Renal cortex interstitium (tissue), 11 donors: ENCODE data around the gene DCTN2. TPM values are rescaled to one million over a fixed set of nuclear protein-coding genes. Genes with fewer than 3 reads are reported as not detected.

Experiments
- DNase-seq, 11 donors: peaks; one replicate each; pipeline ENCODE4 v3.0.0-alpha.2; 2013; ENCODE audit warnings: low read depth in 9 of 11, low spot score in 4 of 11; ENCODE audit errors: extremely low read depth in 1 of 11
- polyA plus RNA-seq, 3 donors: library from polyadenylated mRNA; unstranded; fragments of 120-200 nt; gene quantifications; one replicate each; pipeline ENCODE4 v1.2.1, GENCODE V29; 2013; ENCODE audit not compliant: insufficient read length in 3 of 3

The DCTN2 gene
- polyA plus RNA-seq, 3 donors = 160 to 172 (median 172) TPM

DNA sequence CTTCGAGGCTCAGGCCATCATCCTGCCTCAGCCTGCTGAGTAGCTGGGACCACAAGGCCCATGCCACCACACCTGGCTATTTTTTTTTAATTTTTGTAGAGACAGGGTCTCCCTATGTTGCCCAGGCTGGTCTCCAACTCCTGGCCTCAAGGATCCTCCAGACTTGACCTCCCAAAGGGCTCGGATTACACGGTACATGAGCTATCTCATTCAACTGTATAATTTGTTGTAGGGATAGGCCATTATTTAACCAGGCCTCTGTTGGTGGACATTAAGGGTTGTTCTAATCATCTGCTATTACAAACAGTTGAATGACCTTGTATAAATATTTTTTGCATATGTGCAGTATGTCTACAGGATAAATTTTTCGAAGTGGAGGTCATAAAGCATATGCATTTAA lies 11.9 kb upstream of the DCTN2 start:
- no peak for DNase-seq

DNA sequence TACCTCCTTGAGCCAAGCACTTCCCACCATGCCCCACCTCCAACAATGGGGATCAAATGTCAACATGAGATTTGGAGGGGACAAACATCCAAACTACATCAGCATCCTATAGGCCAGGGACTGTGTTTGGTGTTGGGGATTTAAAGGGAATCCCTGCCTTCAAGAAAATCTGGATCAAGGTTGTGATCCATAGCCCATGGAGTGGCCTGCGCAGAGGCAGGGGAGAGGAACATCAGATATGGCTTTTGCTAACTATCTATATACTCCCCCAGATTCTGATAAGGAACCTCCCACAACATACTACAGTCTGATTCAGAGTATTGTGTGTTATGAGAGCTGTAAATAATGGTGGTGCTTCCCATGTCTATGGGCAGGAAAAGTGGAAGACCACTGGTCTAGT lies 7.9 kb upstream of the DCTN2 start:
- DNase-seq = no peak

GRCh38 chr12:57554453-57554852 lies 7.5 kb upstream of the DCTN2 start:
- no peak for DNase-seq

- no peak for DNase-seq
Observed at GRCh38 chr12:57553343-57554202, 6.6 kb upstream of the DCTN2 start.

DNA sequence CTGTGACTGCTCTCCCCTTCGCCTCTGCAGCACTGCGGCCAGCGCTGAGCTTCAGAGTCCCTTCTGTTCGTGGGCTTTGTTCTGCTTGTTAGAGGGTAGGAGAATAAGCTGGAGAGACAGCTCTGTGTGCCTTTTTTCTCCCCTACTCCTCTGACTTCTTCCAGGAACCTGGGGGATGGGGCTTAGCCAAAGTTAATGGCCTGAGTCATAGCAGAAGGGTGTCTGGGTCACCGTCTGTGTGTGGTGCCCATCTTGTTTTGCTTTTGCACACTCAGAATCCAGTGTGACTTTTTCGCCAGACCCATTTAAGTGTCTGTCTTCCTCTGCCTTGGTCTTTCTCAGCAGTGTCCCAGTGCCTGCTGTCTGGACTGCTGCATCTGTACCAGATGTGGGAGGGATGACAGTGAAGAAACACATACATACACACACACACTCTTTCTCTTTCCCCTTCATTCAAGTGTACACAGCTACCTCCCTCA lies 5.9 kb upstream of the DCTN2 start:
- DNase-seq = no peak

DNA sequence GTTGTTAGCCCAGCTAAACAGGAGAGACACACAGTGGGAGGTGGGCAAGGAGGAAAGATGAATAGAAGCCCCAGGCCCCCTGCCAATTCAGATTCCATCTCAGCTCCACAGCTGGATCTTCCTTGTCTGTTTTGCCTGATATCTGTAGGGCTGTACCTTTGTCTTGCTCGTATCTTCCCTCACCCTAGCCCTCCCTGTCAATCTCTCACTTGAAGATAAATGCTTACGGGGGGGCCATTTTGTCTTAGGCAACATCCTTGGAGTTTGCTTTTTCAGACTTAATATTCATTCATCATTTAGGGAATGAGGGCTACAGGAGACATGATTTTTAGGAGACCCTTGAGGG lies 5.3 kb upstream of the DCTN2 start:
- no peak for DNase-seq

GRCh38 chr12:57551637-57552305 lies 4.8 kb upstream of the DCTN2 start:
- no peak for DNase-seq

DNA sequence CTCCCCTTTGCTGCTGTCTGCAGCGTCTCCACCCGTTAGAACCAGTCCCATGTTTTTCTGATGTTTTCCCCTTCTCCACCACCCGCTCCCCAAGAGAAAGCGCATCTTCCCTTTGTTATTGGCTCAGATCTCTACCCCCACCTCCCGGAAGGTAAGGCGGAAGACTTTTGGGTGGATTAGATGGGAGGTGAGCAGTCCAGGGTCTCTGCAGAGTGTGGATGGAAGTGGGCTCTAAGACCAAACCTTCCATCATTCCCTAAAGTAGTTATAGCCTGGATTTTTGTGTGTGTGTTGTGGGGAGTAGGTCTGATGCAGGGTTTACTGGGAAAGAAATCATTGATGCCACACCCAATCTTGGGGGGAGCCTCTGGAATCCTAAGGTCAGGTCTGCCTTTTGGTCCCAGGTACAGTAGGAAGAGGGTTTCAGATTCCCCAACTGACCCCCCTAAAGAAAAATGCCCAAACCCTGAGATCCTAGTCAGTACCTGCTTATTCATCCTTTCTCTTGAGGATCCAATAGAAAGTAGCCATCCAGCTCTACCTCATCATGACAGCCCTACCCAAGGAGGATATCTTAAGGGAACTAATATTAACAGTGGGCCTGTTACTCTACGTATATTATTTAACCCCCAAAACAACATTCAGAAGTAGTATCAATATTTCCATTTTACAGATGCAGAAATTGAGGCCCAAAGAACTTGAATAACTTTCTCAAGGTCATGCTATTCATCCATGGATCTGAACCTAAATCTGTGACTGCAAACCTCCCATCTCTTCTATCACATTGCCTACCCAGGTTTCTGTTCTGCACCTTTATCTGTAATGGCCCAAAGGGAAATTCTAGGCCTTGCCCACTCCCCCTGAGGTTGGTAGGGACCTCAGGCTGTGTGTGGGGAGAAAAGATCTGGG lies 3.9 kb upstream of the DCTN2 start:
- DNase-seq = no peak

- DNase-seq = no peak
Observed at GRCh38 chr12:57549909-57550640, 3.1 kb upstream of the DCTN2 start, which contains the start of gene KIF5A. Gene KIF5A (plus strand): TSS chr12:57550044. CDS start chr12:57550272, 228 bp downstream.

DNA sequence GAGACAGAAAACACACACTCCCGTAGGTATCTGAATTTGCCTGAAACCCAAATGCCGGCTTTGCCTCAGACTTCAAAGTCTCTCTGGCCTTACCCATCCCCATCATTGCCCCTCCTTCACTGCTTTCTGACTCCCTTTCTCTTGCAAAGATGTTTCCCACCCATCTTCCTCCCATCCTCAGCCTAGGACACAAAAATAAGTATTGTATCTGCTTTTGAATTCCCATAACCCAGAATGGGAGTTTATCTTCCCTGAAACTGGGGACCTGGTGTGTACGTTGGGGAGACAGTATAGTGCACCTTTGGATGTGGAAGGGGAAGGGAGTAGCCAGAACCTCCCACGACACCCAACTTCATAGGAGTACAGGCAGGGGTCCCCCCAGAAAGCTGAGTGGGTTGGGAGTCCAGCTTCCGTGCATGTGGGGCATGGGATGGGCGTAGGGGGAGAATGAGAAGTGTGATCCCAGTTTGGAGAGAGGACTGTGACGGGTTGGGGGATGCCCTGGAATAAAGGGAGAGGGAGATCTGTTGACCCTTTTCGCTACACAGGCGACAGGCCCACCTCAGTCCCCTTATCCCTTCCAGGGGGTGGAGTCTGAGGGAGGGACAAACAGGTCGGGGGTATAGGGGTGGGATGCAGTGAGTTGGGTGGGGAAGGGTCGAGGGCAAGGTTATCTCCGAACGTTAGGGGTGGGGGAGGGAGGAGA lies 2.4 kb upstream of the DCTN2 start:
- DNase-seq = no peak

- no peak for DNase-seq
Observed at GRCh38 chr12:57548488-57548887, 1.5 kb upstream of the DCTN2 start.

GRCh38 chr12:57548013-57548315 lies 972 bp upstream of the DCTN2 start:
- DNase-seq = no peak

GRCh38 chr12:57547288-57548012 lies 458 bp upstream of the DCTN2 start:
- no peak for DNase-seq

DNA sequence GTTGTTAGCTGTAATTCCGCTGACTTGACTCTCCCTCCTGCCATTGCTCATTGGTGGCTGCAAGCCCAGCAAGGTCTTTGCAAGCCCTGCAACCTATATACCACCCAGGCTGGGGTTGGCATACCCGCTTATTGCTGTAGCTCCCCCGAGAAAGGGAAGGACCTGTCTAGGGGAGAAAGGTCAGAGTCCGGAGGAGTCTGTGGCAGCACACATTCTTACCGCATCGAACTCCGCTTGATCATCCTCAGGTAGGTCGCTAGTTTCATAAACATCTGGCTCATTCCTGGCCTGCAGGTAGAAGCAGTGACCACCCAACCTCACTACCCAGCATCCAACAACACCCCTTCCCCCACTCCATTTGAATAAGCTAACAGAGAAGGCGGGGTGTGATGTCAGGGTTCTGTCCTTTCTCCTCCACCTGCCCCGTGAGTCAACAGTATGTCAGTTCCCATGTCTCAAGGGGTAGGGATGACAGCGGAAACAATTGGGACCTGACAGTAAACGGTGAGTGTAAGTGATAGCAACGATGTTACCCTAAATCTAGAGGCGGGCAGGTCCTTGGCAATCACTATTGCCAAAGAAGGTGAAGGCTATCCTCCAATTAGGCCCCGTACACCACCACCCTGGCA lies 1.1 kb downstream of the DCTN2 start:
- no peak for DNase-seq

GRCh38 chr12:57543581-57543980 lies 3.4 kb downstream of the DCTN2 start:
- DNase-seq = no peak

DNA sequence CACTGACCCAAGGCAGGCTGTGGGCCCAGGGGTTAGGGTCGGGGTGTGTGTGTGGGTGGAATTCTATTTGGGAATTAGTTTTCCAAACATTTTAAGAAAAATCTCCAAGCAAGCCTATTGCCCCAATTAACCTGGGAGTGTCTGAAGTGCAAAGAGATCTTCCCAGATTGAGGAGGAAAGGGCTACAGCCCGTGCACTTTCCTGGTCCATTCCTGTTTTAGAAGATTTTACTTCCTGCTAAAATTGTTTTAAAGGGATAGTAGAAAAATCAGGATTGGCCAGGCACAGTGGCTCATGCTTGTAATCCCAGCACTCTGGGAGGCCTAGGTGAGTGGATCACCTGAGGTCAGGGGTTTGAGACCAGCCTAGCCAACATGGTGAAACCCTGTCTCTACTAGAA lies 5.3 kb downstream of the DCTN2 start:
- no peak for DNase-seq

DNA sequence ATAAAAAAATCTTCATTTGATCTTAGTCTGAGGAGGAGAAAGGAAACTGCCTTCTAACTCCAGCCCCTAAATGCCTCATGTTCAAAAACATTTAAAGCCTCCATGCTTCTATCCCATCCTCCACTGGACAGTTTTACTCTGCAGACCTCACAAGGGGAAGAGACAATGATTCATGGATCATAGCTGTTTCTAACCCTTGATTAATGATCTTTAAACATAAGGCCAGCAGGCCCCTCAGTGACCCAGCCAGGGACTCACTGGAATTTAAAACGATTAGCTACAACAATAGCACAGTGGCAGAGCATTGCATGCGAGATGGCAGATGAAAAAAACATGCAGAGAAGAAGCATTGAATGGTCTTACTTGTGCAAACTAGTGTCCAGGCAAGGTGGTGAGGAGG lies 6.0 kb downstream of the DCTN2 start:
- DNase-seq = no peak
